ENCODE measurements around the gene CLHC1. TPM values are rescaled to one million over a fixed set of nuclear protein-coding genes. Genes with fewer than 3 reads are reported as not detected.
"Not testable (repeated sequence)": the region's sequence is repeated elsewhere in the genome, so short reads cannot be mapped to it uniquely, and the experiment has no call there.

The CLHC1 gene
- 14.3 and 36.5 TPM in 2 replicates for total RNA-seq (ENCODE audit: low replicate concordance)

DNA sequence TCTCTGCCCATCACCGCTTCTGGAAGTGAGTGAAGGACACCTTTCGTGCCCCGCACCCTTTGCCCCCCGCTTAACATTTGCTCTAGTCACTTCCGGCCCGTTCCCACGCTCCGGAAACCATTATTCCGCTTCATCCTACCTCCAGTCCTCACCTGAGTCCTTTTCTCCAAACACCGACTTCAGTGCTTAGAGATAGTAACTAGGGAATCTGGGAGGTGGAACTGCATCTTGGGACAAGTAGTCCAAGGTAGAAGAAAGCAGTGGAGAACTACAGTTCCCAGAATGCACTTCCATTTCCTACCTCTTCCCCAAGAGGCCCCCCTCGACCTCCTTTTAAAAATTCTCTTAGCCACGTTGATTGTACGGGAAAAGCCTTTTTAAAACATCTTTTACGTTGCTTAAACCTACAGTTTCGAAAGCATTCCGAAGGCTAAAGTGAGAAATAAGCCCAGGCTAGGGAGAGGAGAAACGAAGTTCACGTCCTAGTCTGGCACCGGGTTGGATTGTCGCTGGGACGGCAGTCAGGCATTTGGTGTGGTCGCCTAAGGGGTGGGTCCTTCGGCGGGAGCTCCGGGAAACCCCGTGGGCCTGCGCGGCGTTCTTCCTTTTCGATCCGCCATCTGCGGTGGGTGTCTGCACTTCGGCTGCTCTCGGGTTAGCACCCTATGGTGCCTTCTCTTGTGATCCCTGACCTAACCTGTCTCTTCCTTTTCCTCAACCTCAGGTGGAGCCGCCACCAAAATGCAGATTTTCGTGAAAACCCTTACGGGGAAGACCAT is at the start of gene CLHC1, which contains the start of gene RPS27A:
CLHC1 (minus strand) TSS at position 210 of the 779 bp plus-strand sequence. CDS start 9,882 bp downstream, outside the sequence.
RPS27A (plus strand) TSS at position 605 of the 779 bp plus-strand sequence; CDS start at position 742, 137 bp downstream.
- TF ChIP-seq, protein P1, sequence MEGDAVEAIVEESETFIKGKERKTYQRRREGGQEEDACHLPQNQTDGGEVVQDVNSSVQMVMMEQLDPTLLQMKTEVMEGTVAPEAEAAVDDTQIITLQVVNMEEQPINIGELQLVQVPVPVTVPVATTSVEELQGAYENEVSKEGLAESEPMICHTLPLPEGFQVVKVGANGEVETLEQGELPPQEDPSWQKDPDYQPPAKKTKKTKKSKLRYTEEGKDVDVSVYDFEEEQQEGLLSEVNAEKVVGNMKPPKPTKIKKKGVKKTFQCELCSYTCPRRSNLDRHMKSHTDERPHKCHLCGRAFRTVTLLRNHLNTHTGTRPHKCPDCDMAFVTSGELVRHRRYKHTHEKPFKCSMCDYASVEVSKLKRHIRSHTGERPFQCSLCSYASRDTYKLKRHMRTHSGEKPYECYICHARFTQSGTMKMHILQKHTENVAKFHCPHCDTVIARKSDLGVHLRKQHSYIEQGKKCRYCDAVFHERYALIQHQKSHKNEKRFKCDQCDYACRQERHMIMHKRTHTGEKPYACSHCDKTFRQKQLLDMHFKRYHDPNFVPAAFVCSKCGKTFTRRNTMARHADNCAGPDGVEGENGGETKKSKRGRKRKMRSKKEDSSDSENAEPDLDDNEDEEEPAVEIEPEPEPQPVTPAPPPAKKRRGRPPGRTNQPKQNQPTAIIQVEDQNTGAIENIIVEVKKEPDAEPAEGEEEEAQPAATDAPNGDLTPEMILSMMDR (IDR thresholded peaks at IDR 0.05; ENCODE audit: insufficient read depth, low read length): no peak
- DNase-seq (ENCODE audit: low read depth): peak; percentile 98
- H3K4me3 ChIP-seq (ENCODE audit: low read depth, low read length): peak within 1 kb of the TSS; percentile 97

DNA sequence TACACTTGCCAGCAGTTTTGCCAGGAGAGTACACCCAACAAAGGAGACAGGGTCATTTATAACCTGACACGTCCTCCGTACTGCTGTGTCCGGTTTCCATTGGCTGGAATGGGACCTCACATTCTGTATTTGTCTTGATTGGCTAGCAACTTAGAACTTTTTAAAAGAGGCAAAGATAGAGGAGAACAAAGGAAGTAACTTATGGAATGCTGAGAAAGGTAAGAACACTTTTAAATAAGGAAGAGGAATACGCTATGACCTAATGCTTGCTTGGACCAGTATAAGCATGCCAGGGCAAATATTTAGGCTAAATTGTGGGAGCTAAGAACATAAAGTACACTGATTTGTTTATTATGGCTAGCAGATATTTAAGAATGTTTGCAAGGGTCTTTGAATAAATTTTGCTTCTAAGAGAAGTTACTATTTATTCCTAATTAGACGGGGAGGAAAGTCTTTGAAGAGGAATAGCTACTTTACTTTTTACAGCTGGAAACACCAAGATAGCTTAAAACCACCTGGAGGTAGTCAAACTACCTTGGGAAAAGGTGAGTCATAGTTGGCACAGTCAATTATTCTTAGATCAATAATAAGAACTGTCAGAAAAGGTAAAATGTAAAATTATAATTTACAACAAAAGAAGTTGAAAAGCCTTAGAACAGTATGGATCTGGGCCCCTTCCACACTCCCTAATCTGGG is 48.9 kb upstream of the CLHC1 start:
- DNase-seq (ENCODE audit: low read depth); H3K4me3 ChIP-seq (ENCODE audit: low read depth, low read length): not testable (repeated sequence)

DNA sequence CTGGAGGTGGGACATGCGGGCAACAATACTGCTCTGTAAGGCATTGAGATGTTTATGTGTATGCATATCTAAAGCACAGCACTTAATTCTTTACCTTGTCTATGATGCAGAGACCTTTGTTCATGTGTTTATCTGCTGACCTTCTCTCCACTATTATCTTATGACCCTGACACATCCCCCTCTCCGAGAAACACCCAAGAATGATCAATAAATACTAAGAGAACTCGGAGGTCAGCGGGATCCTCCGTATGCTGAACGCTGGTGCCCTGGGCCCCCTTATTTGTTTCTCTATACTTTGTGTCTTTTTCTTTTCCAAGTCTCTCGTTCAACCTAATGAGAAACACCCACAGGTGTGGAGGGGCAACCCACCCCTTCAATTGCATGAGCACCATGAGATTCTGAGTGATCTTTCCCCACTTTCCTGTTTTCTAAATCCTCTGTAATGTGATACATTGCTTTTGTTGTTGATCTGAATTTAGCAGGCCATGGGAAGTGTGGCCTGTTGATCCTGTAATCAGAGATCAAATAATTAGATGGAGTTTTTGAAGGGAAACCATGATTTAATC is 47.8 kb upstream of the CLHC1 start:
- H3K4me3 ChIP-seq (ENCODE audit: low read depth, low read length); DNase-seq (ENCODE audit: low read depth): not testable (repeated sequence)

DNA sequence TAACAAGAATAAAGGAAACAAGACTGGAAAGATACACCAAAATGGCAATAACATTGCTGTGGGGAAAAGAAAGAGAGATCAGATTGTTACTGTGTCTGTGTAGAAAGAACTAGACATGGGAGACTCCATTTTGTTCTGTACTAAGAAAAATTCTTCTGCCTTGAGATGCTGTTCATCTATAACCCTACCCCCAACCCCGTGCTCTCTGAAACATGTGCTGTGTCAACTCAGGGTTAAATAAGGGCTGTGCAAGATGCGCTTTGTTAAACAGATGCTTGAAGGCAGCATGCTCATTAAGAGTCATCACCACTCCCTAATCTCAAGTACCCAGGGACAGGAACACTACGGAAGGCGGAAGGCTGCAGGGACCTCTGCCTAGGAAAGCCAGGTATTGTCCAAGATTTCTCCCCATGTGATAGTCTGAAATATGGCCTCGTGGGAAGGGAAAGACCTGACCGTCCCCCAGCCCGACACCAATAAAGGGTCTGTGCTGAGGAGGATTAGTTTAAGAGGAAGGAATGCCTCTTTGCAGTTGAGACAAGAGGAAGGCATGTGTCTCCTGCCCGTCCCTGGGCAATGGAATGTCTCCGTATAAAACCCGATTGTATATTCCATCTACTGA is 47.2 kb upstream of the CLHC1 start:
- not testable (repeated sequence) for DNase-seq (ENCODE audit: low read depth); H3K4me3 ChIP-seq (ENCODE audit: low read depth, low read length)

DNA sequence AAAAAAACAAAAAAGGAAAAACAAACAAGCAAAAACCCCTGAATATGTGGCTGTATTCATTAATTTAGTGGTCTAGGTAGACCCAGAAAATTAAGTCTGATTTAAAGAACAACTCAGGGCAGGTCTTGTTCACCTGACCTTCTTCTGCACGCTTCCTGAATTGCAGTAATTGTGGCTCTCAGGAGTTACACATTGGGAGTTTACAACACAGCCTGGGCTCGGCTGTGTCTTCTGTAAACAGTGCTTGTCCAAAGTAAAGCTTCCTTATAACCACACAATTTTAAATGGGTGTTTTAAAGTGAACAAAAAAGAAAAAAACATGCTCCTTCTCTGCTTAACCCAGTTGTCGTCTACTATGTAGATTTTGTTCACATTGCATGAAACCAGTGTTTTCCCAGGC is 45.2 kb upstream of the CLHC1 start:
- DNase-seq (ENCODE audit: low read depth): no peak
- TF ChIP-seq, protein P1 (IDR thresholded peaks at IDR 0.05; ENCODE audit: insufficient read depth, low read length): no peak
- H3K4me3 ChIP-seq (ENCODE audit: low read depth, low read length): no peak overlapping the region

DNA sequence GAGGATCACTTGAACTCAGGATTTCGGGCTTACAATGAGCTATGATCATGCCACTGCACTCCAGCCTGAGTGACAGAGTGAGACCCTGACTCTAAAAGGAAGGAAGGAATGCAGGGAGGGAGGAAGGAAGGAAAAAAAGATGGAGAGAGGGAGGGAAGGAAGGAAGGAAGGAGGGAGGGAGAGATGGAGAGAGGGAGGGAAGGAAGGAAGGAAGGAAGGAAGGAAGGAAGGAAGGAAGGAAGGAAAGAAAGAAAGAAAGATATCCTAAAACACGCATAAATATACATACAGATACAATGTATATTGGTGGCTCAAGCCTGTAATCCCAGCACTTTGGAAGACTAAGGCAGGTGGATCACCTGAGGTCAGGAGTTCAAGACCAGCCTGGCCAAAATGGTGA is 42.3 kb upstream of the CLHC1 start:
- not testable (repeated sequence) for H3K4me3 ChIP-seq (ENCODE audit: low read depth, low read length); DNase-seq (ENCODE audit: low read depth)

DNA sequence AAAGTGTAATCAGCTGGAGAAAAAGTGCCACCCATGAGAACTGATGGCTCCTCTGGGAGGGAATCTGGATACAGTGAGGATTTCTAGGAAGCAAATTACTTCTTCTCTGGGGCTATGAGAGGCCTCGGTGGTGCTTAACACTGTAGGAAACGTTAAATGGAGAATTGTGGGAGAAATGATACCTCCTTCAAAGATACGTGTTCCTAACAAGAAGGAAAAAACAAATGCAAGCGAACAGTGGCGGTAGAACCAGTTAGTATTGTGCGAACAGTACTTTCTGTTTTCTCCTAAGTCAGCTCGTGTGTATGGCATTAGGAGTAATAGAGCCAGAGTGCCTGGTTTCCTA is 37.5 kb upstream of the CLHC1 start:
- TF ChIP-seq, protein P1 (IDR thresholded peaks at IDR 0.05; ENCODE audit: insufficient read depth, low read length): no peak
- peak; percentile 18 for DNase-seq (ENCODE audit: low read depth)

DNA sequence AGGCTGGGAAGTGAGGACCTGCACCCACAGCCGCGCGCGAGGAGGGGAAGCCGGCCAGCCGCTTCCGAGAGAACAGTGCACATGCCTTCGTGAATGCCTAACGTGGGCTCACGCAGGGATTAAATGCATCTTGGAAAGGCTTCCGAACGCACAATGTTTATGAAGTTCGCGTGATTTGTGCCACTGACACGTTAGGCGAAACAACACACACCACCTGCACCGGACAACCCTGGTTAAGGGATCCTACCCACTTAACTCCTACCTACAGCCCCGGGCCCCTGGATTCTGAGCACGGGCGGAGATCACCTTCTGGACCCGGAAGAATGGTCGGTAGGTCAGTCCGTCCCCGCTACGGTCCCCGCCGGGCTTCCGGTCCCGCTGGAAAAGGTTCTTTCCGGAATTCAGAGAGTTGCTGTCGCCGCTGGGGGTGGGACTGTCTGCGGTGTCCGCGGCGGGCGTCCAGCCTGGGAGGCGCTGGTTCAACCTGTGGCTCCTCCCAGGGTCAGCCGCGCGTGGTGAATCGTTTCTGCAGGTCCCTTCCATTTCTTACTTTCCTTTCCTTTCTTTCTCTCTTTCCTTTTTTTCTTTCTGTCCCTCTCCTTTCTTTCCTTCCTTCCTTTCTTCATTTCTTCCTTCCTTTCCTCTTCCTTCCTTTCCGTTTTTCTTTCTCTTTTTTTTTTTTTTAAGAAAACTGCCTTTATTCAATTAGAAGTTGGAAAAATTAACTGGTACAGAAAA is 37.0 kb upstream of the CLHC1 start, which contains the start of gene MTIF2:
MTIF2 (minus strand) TSS at position 325 of the 738 bp plus-strand sequence. CDS start 5,373 bp downstream, outside the sequence.
- TF ChIP-seq, protein P1 (IDR thresholded peaks at IDR 0.05; ENCODE audit: insufficient read depth, low read length): no peak
- peak; percentile 92 for DNase-seq (ENCODE audit: low read depth)
- peak within 1 kb of the TSS; percentile 95 for H3K4me3 ChIP-seq (ENCODE audit: low read depth, low read length)

More for the DNA sequence above, 37.5 kb upstream of the CLHC1 start:
- H3K4me3 ChIP-seq (ENCODE audit: low read depth, low read length): peak overlapping the region; percentile 95

All from fibroblast of the aortic adventitia (primary cell).